Stimulated activated naive B cell treated with anti-CD40 and anti-IgM and Interleukin-4, amounts not matched to agents 10 μg/mL and 1 μg/mL and 100 μg/mL, for 72 hours (primary cell): ENCODE data around the gene HS2ST1.
"Not testable (repeated sequence)": the region's sequence is repeated elsewhere in the genome, so short reads cannot be mapped to it uniquely, and the experiment has no call there.

Experiments used
- ATAC-seq, 2 donors: fragments of 150-1000 bp; cut with Tn5 transposase; replicated peaks; 2 replicates each; pipeline ENCODE4 v1.10.0; 2021; ENCODE audit warnings: moderate library complexity in 1 of 2
- DNase-seq: peaks from one replicate; pipeline ENCODE4 v3.0.0; 2021
- H3K27ac Mint-ChIP-seq: one replicate; pipeline ENCODE4 v1.8.0; 2022; ENCODE audit warnings: mild to moderate bottlenecking, mixed read lengths
- H3K27me3 Mint-ChIP-seq, 2 donors: one replicate each; pipeline ENCODE4 v1.8.0; 2022; ENCODE audit warnings: mixed read lengths in 2 of 2
- H3K36me3 Mint-ChIP-seq, 2 donors: one replicate each; pipeline ENCODE4 v1.8.0; 2022; ENCODE audit warnings: mixed read lengths in 2 of 2, mild to moderate bottlenecking in 1 of 2
- H3K4me1 Mint-ChIP-seq, 2 donors: one replicate each; pipeline ENCODE4 v1.8.0; 2022; ENCODE audit warnings: mixed read lengths in 2 of 2, mild to moderate bottlenecking in 1 of 2
- H3K4me3 Mint-ChIP-seq, 2 donors: one replicate each; pipeline ENCODE4 v1.8.0; 2022; ENCODE audit warnings: mild to moderate bottlenecking in 2 of 2, mixed read lengths in 2 of 2, moderate library complexity in 1 of 2
- H3K9me3 Mint-ChIP-seq, 2 donors: one replicate each; pipeline ENCODE4 v1.8.0; 2022; ENCODE audit warnings: mixed read lengths in 2 of 2, mild to moderate bottlenecking in 1 of 2

The HS2ST1 gene

DNA sequence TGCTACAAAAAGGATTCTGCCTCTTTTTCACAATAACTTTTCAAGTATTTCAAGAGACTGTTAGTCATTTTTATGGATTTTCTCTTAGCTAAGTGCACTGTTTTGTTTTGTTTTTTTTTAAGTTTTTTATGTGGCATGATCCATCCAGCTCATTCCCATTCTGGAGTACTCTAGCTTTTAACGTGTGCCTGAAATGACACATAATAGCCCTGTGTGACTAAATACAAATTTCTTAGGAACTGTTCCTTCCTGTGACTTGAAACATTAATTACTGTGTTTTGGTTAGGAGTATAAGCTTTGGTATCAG, 143.9 kb downstream of the HS2ST1 start:
- Mint-ChIP-seq H3K36me3 (peaks cover 11 to 13% of the 10 kb centered on the region in 2 donors), H3K4me3 (peak overlapping the region; percentile 85 to 88), H3K27ac (peak overlapping the region; percentile 97), H3K4me1 (peaks cover 34 to 65% of the 10 kb centered on the region in 2 donors), H3K27me3 (no peaks in the 10 kb centered on the region), H3K9me3 (peaks cover 9 to 13% of the 10 kb centered on the region in 2 donors)
- ATAC-seq (peak in 1 of 2 donors; percentile 14), DNase-seq (no peak)

DNA sequence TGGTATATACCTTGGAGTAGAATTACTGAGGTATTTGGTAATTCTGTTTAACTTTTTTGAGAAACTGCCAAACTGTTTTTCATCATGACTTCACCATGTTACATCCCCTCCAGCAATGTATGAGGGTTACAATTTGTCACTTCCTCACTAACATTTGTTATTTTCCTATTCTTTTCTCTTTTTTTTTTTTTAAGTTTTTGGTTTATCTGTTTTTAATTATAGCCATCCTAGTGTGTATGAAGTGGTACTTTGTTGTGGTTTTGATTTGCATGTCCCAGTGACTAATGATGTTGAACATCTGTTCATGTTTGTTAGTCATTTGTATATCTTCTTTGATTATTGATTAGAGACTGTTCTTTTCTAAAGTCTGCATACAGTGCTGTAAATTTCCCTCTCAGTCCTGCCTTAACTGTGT, 147.3 kb downstream of the HS2ST1 start:
- H3K9me3 Mint-ChIP-seq: peaks cover 8 to 10% of the 10 kb centered on the region in 2 donors
- H3K36me3 Mint-ChIP-seq: peaks cover 12 to 16% of the 10 kb centered on the region in 2 donors
- H3K27me3 Mint-ChIP-seq: no peaks in the 10 kb centered on the region
- no peak for DNase-seq
- peak overlapping the region; percentile 42 to 73 for H3K4me3 Mint-ChIP-seq
- ATAC-seq: peak; percentile 52 to 64
- H3K27ac Mint-ChIP-seq: peak overlapping the region; percentile 75
- H3K4me1 Mint-ChIP-seq: peaks cover 41 to 72% of the 10 kb centered on the region in 2 donors

DNA sequence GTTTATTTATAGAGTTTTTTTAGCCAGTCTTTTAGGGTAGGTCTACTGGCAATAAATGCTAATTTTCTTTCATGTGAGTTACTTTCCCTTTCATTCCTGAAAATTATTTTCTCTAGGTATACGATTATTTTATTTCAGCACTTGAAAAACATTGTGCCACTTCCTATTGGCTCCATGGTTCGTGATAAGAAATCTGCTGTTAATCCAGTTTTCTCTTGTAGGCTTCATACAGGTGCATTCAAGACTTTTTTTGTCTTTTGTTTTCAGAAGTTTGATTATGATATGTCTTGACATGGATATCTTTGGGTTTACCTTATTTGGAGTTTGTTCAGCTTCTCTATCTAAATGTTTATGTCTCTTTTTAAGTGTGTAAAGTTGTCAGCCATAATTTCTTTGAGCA, 148.3 kb downstream of the HS2ST1 start:
- Mint-ChIP-seq H3K9me3 (peaks cover 10 to 13% of the 10 kb centered on the region in 2 donors), H3K4me3 (peak overlapping the region; percentile 10 to 76), H3K4me1 (peaks cover 41 to 74% of the 10 kb centered on the region in 2 donors), H3K27me3 (no peaks in the 10 kb centered on the region), H3K27ac (peak overlapping the region; percentile 77), H3K36me3 (peaks cover 14 to 23% of the 10 kb centered on the region in 2 donors)
- no peak for ATAC-seq
- DNase-seq: no peak

DNA sequence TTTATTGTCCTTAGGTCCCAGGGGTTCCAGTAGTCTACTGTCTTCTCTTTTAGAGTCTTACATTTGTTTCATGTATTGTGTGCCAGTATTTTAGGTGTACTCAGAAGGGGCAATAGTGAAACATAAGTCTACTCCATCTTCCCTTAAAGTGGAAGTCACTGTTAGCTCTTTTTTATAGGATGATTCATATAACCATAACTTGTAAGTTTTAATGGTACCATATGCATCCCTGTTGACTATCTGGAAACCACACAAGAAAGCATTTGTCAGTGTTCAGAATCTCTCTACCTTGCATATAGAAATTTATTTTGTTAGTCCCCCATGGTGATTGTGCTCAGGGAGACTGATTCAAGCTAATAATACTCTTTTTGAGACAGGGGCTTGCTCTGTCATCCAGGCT, 149.9 kb downstream of the HS2ST1 start:
- Mint-ChIP-seq H3K4me3 (no peak overlapping the region), H3K9me3 (peaks cover 14 to 15% of the 10 kb centered on the region in 2 donors), H3K36me3 (peaks cover 14 to 27% of the 10 kb centered on the region in 2 donors), H3K4me1 (peaks cover 38 to 75% of the 10 kb centered on the region in 2 donors), H3K27me3 (no peaks in the 10 kb centered on the region), H3K27ac (peak overlapping the region; percentile 25)
- no peak for DNase-seq
- ATAC-seq: no peak

DNA sequence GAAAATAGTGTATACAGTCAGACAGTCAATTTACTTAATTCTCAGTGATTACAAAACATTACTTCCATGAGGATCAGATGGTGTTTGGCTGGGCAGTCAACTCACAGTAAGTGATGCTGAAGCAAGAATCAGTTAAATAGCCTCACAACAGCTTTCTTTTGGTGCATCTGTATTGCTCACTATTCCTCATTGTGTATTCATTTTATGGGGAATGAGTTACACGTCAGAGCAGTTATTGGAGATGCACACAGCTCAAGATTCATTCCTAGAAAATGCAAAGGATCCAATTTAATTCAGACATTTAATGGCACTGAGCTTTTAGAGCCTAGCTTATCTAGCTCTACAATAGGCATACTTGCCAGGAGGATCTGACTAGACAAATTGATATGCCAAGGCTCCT, 150.6 kb downstream of the HS2ST1 start:
- Mint-ChIP-seq H3K27ac (peak overlapping the region; percentile 51), H3K4me3 (no peak overlapping the region), H3K36me3 (peaks cover 14 to 27% of the 10 kb centered on the region in 2 donors), H3K9me3 (peaks cover 14 to 15% of the 10 kb centered on the region in 2 donors), H3K4me1 (peaks cover 38 to 70% of the 10 kb centered on the region in 2 donors), H3K27me3 (no peaks in the 10 kb centered on the region)
- DNase-seq (no peak), ATAC-seq (no peak)

DNA sequence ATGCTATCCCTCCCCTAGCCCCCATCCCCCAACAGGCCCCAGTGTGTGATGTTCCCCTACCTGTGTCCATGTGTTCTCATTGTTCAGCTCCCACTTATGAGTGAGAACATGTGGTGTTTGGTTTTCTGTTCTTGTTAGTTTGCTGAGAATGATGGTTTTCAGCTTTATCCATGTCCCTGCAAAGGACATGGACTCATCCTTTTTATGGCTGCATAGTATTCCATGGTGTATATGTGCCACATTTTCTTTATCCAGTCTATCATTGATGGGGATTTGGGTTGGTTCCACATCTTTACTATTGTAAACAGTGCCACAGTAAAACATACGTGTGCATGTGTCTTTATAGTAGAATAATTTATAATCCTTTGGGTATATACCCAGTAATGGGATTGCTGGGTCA, 152.3 kb downstream of the HS2ST1 start:
- Mint-ChIP-seq H3K9me3 (peaks cover 14 to 15% of the 10 kb centered on the region in 2 donors), H3K4me1 (peaks cover 39 to 72% of the 10 kb centered on the region in 2 donors), H3K36me3 (peaks cover 14 to 27% of the 10 kb centered on the region in 2 donors)
- not testable (repeated sequence) for H3K27me3 Mint-ChIP-seq, H3K4me3 Mint-ChIP-seq, DNase-seq, H3K27ac Mint-ChIP-seq, ATAC-seq

DNA sequence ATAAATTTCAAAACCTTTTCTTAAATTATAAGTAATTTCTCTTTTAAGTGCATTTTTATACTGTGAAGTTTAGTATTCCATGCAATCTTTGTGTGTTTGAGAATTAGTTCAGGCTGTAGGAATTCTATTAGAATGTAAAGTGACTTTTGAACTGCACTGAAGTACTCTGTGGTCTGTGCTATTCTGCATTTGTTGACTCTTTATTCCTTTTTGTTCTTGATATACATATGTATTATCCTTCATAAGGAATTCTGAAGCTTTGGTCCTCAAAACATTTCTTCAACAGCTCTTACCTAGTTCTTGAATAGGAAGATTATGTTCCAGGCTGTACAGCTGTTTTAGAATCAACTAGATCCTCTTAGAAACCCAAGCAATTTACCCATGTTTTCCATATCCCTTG, 158.0 kb downstream of the HS2ST1 start:
- Mint-ChIP-seq H3K27me3 (no peaks in the 10 kb centered on the region), H3K9me3 (peaks cover 4 to 5% of the 10 kb centered on the region in 2 donors), H3K36me3 (peaks cover 3 to 15% of the 10 kb centered on the region in 2 donors), H3K4me3 (no peak overlapping the region), H3K4me1 (peaks cover 13 to 25% of the 10 kb centered on the region in 2 donors), H3K27ac (no peak overlapping the region)
- no peak for DNase-seq
- no peak for ATAC-seq

- H3K27me3 Mint-ChIP-seq: no peaks in the 10 kb centered on the region
- H3K4me1 Mint-ChIP-seq: peaks cover 8 to 20% of the 10 kb centered on the region in 2 donors
- H3K4me3 Mint-ChIP-seq: no peak overlapping the region
- peaks cover 2 to 3% of the 10 kb centered on the region in 2 donors for H3K9me3 Mint-ChIP-seq
- ATAC-seq (no peak), DNase-seq (no peak)
- H3K36me3 Mint-ChIP-seq: peaks cover 3 to 12% of the 10 kb centered on the region in 2 donors
- no peak overlapping the region for H3K27ac Mint-ChIP-seq
Observed at GRCh38 chr1:87072904-87073303, 158.5 kb downstream of the HS2ST1 start.

GRCh38 chr1:87074001-87074795, 159.8 kb downstream of the HS2ST1 start:
- ATAC-seq (no peak), DNase-seq (no peak)

GRCh38 chr1:87077959-87078639, 163.7 kb downstream of the HS2ST1 start:
- no peak overlapping the region for H3K27ac Mint-ChIP-seq
- H3K36me3 Mint-ChIP-seq: peaks cover 12 to 17% of the 10 kb centered on the region in 2 donors
- no peaks in the 10 kb centered on the region for H3K27me3 Mint-ChIP-seq
- peaks cover 0 to 1% of the 10 kb centered on the region in 2 donors for H3K9me3 Mint-ChIP-seq
- peaks cover 12 to 21% of the 10 kb centered on the region in 2 donors for H3K4me1 Mint-ChIP-seq
- no peak for DNase-seq
- ATAC-seq: no peak
- no peak overlapping the region for H3K4me3 Mint-ChIP-seq

More at GRCh38 chr1:87074001-87074795, 159.8 kb downstream of the HS2ST1 start:
- H3K9me3 Mint-ChIP-seq: peaks cover 0 to 1% of the 10 kb centered on the region in 2 donors
- peaks cover 6 to 13% of the 10 kb centered on the region in 2 donors for H3K36me3 Mint-ChIP-seq
- H3K4me3 Mint-ChIP-seq: no peak overlapping the region
- H3K4me1 Mint-ChIP-seq: peaks cover 7 to 13% of the 10 kb centered on the region in 2 donors
- no peaks in the 10 kb centered on the region for H3K27me3 Mint-ChIP-seq
- H3K27ac Mint-ChIP-seq: no peak overlapping the region

DNA sequence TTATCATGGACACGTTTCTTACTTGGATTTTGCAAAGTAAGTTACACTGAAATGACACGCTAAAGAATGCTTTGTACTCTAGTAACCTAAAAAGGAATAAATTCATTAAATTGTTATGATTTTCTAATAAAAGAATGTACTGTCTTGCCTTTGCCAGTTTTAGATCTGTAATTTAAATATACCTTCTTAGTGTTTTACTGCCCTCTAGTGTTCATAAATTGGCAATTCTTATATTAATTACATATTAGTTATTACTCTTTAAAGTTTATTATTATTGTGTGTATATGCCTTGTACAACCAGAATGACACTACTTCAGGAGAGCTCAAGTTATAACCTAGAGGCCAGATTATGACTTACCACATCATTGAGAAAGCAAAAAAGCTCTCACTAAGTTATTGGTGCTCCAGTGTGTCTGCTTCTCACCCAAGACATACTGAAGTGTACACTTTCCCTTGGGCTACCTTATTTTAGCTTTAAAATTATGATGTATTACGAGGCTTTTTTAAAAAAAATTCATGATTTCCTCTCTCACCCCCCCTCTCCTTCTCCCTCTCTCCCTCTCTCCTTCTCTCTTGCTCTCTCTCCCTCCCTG, 169.9 kb downstream of the HS2ST1 start:
- peaks cover 6 to 12% of the 10 kb centered on the region in 2 donors for H3K36me3 Mint-ChIP-seq
- H3K27ac Mint-ChIP-seq: no peak overlapping the region
- no peaks in the 10 kb centered on the region for H3K27me3 Mint-ChIP-seq
- H3K9me3 Mint-ChIP-seq: no peaks in the 10 kb centered on the region
- peak; percentile 48 to 54 for ATAC-seq
- peaks cover 11 to 22% of the 10 kb centered on the region in 2 donors for H3K4me1 Mint-ChIP-seq
- no peak overlapping the region for H3K4me3 Mint-ChIP-seq
- no peak for DNase-seq

DNA sequence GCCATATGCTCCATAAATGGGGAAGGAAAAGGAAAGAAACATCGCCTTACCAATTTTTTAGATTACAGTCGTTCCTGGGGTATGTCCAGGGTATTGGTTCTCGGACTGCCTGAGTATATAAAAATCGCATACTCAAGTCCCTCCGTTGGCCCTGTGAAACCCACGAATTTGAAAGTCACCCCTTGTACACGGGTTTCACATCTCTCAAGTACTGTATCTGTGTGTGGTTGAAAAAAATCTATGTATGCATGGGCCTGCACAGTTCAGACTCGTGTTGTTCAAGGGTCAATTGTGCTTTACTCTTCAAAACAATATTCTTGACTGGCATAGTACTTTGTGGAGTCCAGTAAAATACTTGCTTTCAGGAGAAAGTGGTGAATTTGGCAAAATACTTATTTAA, 171.7 kb downstream of the HS2ST1 start:
- H3K27me3 Mint-ChIP-seq: no peaks in the 10 kb centered on the region
- H3K9me3 Mint-ChIP-seq: no peaks in the 10 kb centered on the region
- H3K36me3 Mint-ChIP-seq: peaks cover 5 to 7% of the 10 kb centered on the region in 2 donors
- peaks cover 9 to 37% of the 10 kb centered on the region in 2 donors for H3K4me1 Mint-ChIP-seq
- no peak overlapping the region for H3K4me3 Mint-ChIP-seq
- no peak for ATAC-seq
- H3K27ac Mint-ChIP-seq: no peak overlapping the region
- no peak for DNase-seq

GRCh38 chr1:87089070-87089736, 174.8 kb downstream of the HS2ST1 start:
- no peaks in the 10 kb centered on the region for H3K9me3 Mint-ChIP-seq
- H3K27me3 Mint-ChIP-seq: no peaks in the 10 kb centered on the region
- peaks cover 4 to 25% of the 10 kb centered on the region in 2 donors for H3K4me1 Mint-ChIP-seq
- DNase-seq (no peak), ATAC-seq (no peak)
- no peak overlapping the region for H3K4me3 Mint-ChIP-seq
- no peak overlapping the region for H3K27ac Mint-ChIP-seq
- peaks cover 8 to 9% of the 10 kb centered on the region in 2 donors for H3K36me3 Mint-ChIP-seq

DNA sequence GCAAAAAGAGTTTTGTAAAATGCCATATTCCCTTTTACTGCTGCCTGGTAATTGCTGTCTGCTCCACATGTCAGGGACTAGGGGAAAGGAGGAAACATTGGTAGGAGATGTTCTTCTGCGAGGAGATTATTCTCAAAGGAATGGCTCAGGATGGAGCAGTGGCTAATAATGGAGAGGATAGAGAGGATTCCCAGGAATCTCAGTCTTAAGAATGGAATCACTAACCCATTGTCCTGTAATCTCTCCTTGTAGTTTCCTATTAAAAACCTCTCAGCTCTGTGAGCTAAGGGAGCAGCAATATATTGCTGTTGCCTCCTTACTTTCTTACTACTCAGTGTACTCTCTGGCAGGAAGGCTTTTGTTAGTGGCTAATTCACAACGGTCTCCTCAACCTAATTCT, 175.4 kb downstream of the HS2ST1 start:
- ATAC-seq (no peak), DNase-seq (no peak)
- Mint-ChIP-seq H3K27me3 (no peaks in the 10 kb centered on the region), H3K27ac (no peak overlapping the region), H3K4me1 (peaks cover 4 to 25% of the 10 kb centered on the region in 2 donors), H3K4me3 (no peak overlapping the region), H3K9me3 (no peaks in the 10 kb centered on the region), H3K36me3 (peaks cover 8 to 9% of the 10 kb centered on the region in 2 donors)
